ENCODE data around the gene ABHD16B.

GRCh38 chr20:63842258-63842657 is 19.0 kb upstream of the ABHD16B start:
- TF ChIP-seq CTCF (conservative IDR thresholded peaks at IDR 0.05; ENCODE audit: low read depth in 2 of 2) (no peak), EZH2phosphoT487 (IDR thresholded peaks at IDR 0.05; ENCODE audit: unreplicated experiment) (no peak), EZH2 (IDR thresholded peaks at IDR 0.05; ENCODE audit: low read depth, unreplicated experiment) (no peak)
